ENCODE data around the gene EFTUD2. TPM values are rescaled to one million over a fixed set of nuclear protein-coding genes. Genes with fewer than 3 reads are reported as not detected.

The EFTUD2 gene
- total and polyA plus RNA-seq, 2 of the 13 experiments (the other 11 are each of a cell fraction or from before 2014, with no cell fraction given), result 111 to 137 TPM

- no peak for TF ChIP-seq KIAA2018 (CRISPR knock-in tag; IDR thresholded peaks at IDR 0.05; ENCODE audit: borderline replicate concordance)
- TF ChIP-seq HDAC2 (CRISPR knock-in tag; IDR thresholded peaks at IDR 0.05), result no peak
- TF ChIP-seq SUZ12 (IDR thresholded peaks at IDR 0.05; ENCODE audit: low read depth, low read length), result no peak
- TF ChIP-seq ZSCAN5A (CRISPR knock-in tag; IDR thresholded peaks at IDR 0.05; ENCODE audit: borderline replicate concordance), result no peak
- no peak for TF ChIP-seq HDAC1 (CRISPR knock-in tag; IDR thresholded peaks at IDR 0.05)
- TF ChIP-seq ZNF331 (CRISPR knock-in tag; IDR thresholded peaks at IDR 0.05), result no peak
- TF ChIP-seq SIN3A (IDR thresholded peaks at IDR 0.05; ENCODE audit: borderline replicate concordance, low read depth, low read length), result no peak
- no peak for TF ChIP-seq TFAP4 (IDR thresholded peaks at IDR 0.05; ENCODE audit: borderline replicate concordance, low read depth)
- TF ChIP-seq TFDP1 (CRISPR knock-in tag; IDR thresholded peaks at IDR 0.05; ENCODE audit: borderline replicate concordance), result no peak
- no peak for TF ChIP-seq ZNF670 (CRISPR knock-in tag; IDR thresholded peaks at IDR 0.05; ENCODE audit: borderline replicate concordance)
- no peak for TF ChIP-seq PPARG (CRISPR knock-in tag; conservative IDR thresholded peaks at IDR 0.05)
- TF ChIP-seq ZBTB8A (CRISPR knock-in tag; IDR thresholded peaks at IDR 0.05; ENCODE audit: borderline replicate concordance, low read depth), result no peak
- TF ChIP-seq ZNF441 (CRISPR knock-in tag; IDR thresholded peaks at IDR 0.05; ENCODE audit: borderline replicate concordance), result no peak
- no peak for TF ChIP-seq HNF1B (CRISPR knock-in tag; IDR thresholded peaks at IDR 0.05)
- TF ChIP-seq ZNF740 (CRISPR knock-in tag; IDR thresholded peaks at IDR 0.05), result 0 out of 2 replicates have a peak, but pooled peaks have one; percentile 5
- TF ChIP-seq ZIK1 (CRISPR knock-in tag; IDR thresholded peaks at IDR 0.05; ENCODE audit: borderline replicate concordance, low read depth), result no peak
- no peak for TF ChIP-seq ZNF720 (CRISPR knock-in tag; IDR thresholded peaks at IDR 0.05)
Observed at GRCh38 chr17:44898768-44899073, 524 bp downstream of the EFTUD2 start (continued).
